ENCODE results near the gene TBC1D5. TPM values are rescaled to one million over a fixed set of nuclear protein-coding genes. Genes with fewer than 3 reads are reported as not detected.
A peak's percentile ranks its signal among the peaks of the same experiment; 100 is the strongest.

Gene TBC1D5
- total RNA-seq, 1 experiment from 2014 or later: 26.1 TPM

DNA sequence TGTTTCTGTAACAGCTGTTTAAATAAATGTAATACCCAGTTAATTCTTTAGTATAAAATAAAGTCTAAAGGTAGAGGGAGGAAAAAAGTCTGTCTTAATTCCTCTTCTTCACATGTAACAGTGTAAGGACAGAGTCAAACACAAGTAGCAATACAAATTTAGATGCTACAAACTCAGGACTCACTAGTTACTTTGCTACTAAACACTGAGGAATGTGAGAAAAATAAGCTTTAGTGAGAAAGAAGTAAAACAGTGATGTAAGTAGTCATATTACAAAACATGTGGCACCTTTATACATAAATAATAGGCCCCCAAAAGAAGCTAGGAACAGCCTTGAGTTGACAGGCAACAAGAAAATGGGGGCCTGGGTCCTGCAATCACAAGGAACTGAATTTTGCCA, 113.0 kb downstream of the TBC1D5 start (continued):
- TF ChIP-seq, protein P1, sequence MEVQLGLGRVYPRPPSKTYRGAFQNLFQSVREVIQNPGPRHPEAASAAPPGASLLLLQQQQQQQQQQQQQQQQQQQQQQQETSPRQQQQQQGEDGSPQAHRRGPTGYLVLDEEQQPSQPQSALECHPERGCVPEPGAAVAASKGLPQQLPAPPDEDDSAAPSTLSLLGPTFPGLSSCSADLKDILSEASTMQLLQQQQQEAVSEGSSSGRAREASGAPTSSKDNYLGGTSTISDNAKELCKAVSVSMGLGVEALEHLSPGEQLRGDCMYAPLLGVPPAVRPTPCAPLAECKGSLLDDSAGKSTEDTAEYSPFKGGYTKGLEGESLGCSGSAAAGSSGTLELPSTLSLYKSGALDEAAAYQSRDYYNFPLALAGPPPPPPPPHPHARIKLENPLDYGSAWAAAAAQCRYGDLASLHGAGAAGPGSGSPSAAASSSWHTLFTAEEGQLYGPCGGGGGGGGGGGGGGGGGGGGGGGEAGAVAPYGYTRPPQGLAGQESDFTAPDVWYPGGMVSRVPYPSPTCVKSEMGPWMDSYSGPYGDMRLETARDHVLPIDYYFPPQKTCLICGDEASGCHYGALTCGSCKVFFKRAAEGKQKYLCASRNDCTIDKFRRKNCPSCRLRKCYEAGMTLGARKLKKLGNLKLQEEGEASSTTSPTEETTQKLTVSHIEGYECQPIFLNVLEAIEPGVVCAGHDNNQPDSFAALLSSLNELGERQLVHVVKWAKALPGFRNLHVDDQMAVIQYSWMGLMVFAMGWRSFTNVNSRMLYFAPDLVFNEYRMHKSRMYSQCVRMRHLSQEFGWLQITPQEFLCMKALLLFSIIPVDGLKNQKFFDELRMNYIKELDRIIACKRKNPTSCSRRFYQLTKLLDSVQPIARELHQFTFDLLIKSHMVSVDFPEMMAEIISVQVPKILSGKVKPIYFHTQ (CRISPR knock-in tag; IDR thresholded peaks at IDR 0.05): no peak
- TF ChIP-seq, protein P2, sequence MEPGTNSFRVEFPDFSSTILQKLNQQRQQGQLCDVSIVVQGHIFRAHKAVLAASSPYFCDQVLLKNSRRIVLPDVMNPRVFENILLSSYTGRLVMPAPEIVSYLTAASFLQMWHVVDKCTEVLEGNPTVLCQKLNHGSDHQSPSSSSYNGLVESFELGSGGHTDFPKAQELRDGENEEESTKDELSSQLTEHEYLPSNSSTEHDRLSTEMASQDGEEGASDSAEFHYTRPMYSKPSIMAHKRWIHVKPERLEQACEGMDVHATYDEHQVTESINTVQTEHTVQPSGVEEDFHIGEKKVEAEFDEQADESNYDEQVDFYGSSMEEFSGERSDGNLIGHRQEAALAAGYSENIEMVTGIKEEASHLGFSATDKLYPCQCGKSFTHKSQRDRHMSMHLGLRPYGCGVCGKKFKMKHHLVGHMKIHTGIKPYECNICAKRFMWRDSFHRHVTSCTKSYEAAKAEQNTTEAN (CRISPR knock-in tag; IDR thresholded peaks at IDR 0.05): no peak
- TF ChIP-seq, protein P3, sequence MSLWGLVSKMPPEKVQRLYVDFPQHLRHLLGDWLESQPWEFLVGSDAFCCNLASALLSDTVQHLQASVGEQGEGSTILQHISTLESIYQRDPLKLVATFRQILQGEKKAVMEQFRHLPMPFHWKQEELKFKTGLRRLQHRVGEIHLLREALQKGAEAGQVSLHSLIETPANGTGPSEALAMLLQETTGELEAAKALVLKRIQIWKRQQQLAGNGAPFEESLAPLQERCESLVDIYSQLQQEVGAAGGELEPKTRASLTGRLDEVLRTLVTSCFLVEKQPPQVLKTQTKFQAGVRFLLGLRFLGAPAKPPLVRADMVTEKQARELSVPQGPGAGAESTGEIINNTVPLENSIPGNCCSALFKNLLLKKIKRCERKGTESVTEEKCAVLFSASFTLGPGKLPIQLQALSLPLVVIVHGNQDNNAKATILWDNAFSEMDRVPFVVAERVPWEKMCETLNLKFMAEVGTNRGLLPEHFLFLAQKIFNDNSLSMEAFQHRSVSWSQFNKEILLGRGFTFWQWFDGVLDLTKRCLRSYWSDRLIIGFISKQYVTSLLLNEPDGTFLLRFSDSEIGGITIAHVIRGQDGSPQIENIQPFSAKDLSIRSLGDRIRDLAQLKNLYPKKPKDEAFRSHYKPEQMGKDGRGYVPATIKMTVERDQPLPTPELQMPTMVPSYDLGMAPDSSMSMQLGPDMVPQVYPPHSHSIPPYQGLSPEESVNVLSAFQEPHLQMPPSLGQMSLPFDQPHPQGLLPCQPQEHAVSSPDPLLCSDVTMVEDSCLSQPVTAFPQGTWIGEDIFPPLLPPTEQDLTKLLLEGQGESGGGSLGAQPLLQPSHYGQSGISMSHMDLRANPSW (CRISPR knock-in tag; conservative IDR thresholded peaks at IDR 0.05; ENCODE audit: low read depth): no peak
- no peak for TF ChIP-seq NFATC4 (CRISPR knock-in tag; IDR thresholded peaks at IDR 0.05)
- no peak for TF ChIP-seq ZNF121 (CRISPR knock-in tag; IDR thresholded peaks at IDR 0.05)
- no peak for TF ChIP-seq SMAD3 (CRISPR knock-in tag; IDR thresholded peaks at IDR 0.05; ENCODE audit: borderline replicate concordance)
- TF ChIP-seq, protein P4, sequence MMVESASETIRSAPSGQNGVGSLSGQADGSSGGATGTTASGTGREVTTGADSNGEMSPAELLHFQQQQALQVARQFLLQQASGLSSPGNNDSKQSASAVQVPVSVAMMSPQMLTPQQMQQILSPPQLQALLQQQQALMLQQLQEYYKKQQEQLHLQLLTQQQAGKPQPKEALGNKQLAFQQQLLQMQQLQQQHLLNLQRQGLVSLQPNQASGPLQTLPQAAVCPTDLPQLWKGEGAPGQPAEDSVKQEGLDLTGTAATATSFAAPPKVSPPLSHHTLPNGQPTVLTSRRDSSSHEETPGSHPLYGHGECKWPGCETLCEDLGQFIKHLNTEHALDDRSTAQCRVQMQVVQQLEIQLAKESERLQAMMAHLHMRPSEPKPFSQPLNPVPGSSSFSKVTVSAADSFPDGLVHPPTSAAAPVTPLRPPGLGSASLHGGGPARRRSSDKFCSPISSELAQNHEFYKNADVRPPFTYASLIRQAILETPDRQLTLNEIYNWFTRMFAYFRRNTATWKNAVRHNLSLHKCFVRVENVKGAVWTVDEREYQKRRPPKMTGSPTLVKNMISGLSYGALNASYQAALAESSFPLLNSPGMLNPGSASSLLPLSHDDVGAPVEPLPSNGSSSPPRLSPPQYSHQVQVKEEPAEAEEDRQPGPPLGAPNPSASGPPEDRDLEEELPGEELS (CRISPR knock-in tag; IDR thresholded peaks at IDR 0.05): no peak

DNA sequence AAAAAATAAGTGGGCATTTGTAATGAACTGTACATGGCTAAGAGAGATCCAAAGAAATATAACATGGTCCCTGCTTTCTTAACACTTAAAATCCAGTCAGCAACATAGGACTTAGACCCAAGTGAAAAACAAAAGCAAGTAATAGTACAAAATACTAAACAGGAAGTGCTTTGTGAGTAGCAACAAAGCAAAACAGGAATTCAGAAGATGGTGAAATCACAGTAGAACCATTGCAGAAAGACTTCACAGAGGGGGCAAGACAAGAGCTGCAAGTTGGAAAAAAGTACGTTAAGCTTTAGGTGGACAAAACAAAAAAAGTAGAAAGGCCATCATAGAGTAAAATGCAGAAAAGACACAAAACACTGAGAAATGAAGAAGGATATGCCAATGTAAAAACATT, 116.0 kb downstream of the TBC1D5 start:
- peaks cover 50% of the 10 kb centered on the region for H3K4me1 Mint-ChIP-seq
- no peaks in the 10 kb centered on the region for H3K27me3 Mint-ChIP-seq (ENCODE audit: low read depth)
- no peak for DNase-seq (ENCODE audit: low spot score)
- no peaks in the 10 kb centered on the region for H3K36me3 Mint-ChIP-seq
- TF ChIP-seq, protein P5, sequence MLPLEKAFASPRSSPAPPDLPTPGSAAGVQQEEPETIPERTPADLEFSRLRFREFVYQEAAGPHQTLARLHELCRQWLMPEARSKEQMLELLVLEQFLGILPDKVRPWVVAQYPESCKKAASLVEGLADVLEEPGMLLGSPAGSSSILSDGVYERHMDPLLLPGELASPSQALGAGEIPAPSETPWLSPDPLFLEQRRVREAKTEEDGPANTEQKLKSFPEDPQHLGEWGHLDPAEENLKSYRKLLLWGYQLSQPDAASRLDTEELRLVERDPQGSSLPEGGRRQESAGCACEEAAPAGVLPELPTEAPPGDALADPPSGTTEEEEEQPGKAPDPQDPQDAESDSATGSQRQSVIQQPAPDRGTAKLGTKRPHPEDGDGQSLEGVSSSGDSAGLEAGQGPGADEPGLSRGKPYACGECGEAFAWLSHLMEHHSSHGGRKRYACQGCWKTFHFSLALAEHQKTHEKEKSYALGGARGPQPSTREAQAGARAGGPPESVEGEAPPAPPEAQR (CRISPR knock-in tag; IDR thresholded peaks at IDR 0.05): no peak
- no peak for TF ChIP-seq TCF7 (CRISPR knock-in tag; IDR thresholded peaks at IDR 0.05; ENCODE audit: low read depth)
- no peak for TF ChIP-seq JAZF1 (CRISPR knock-in tag; IDR thresholded peaks at IDR 0.05)
- TF ChIP-seq, protein P6, sequence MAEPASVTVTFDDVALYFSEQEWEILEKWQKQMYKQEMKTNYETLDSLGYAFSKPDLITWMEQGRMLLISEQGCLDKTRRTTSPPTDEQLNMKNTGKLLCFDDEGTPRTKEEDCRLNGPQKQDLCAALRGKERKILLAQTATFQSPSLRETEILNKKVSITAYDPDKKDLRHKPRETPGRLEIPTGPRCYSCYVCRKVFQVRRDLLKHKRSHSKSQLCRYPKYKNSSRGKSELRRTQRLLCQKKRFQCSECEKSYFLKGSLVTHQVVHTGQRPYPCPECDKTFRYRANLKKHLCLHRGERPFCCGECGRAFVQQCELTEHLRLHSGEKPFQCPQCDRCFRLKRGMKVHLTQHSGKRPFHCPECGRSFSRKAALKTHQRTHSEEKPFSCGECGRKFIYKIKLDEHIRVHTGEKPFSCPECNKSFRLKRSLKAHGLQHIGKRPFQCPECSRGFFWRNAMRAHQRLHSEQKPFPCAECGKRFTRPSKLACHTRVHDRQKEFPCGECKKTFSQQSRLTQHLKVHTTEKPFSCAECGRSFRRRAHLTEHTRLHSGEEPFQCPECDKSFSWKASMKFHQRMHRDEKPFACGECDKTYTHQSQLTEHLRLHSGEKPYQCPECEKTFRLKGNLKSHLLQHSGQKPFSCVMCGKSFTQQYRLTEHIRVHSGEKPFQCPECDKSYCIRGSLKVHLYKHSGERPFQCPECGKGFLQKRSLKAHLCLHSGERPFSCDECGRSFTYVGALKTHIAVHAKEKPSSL (CRISPR knock-in tag; conservative IDR thresholded peaks at IDR 0.05): no peak
- TF ChIP-seq PRRX2 (CRISPR knock-in tag; IDR thresholded peaks at IDR 0.05): no peak
- no peak for TF ChIP-seq TEAD1 (CRISPR knock-in tag; IDR thresholded peaks at IDR 0.05)
- TF ChIP-seq, protein P7, sequence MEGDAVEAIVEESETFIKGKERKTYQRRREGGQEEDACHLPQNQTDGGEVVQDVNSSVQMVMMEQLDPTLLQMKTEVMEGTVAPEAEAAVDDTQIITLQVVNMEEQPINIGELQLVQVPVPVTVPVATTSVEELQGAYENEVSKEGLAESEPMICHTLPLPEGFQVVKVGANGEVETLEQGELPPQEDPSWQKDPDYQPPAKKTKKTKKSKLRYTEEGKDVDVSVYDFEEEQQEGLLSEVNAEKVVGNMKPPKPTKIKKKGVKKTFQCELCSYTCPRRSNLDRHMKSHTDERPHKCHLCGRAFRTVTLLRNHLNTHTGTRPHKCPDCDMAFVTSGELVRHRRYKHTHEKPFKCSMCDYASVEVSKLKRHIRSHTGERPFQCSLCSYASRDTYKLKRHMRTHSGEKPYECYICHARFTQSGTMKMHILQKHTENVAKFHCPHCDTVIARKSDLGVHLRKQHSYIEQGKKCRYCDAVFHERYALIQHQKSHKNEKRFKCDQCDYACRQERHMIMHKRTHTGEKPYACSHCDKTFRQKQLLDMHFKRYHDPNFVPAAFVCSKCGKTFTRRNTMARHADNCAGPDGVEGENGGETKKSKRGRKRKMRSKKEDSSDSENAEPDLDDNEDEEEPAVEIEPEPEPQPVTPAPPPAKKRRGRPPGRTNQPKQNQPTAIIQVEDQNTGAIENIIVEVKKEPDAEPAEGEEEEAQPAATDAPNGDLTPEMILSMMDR (IDR thresholded peaks at IDR 0.05): no peak
- TF ChIP-seq FOXK1 (CRISPR knock-in tag; IDR thresholded peaks at IDR 0.05): no peak
- no peak for TF ChIP-seq ZNF416 (CRISPR knock-in tag; IDR thresholded peaks at IDR 0.05)
- TF ChIP-seq CBFB (CRISPR knock-in tag; IDR thresholded peaks at IDR 0.05; ENCODE audit: low read depth): no peak
- TF ChIP-seq, protein P8, sequence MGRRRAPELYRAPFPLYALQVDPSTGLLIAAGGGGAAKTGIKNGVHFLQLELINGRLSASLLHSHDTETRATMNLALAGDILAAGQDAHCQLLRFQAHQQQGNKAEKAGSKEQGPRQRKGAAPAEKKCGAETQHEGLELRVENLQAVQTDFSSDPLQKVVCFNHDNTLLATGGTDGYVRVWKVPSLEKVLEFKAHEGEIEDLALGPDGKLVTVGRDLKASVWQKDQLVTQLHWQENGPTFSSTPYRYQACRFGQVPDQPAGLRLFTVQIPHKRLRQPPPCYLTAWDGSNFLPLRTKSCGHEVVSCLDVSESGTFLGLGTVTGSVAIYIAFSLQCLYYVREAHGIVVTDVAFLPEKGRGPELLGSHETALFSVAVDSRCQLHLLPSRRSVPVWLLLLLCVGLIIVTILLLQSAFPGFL (CRISPR knock-in tag; IDR thresholded peaks at IDR 0.05; ENCODE audit: borderline replicate concordance): no peak
- TF ChIP-seq JUN (CRISPR knock-in tag; IDR thresholded peaks at IDR 0.05): no peak
- no peak for TF ChIP-seq NFYB (CRISPR knock-in tag; conservative IDR thresholded peaks at IDR 0.05; ENCODE audit: low read depth)
- H3K9me3 Mint-ChIP-seq: no peaks in the 10 kb centered on the region
- ATAC-seq: no peak
- ChIA-PET POLR2A (no interaction called here), CTCF (interaction anchor here (0.6 kb wide), 1 partner anchor 19 kb away, joined by 3 read pairs; no protein-coding TSS in a partner anchor)
- H3K27ac Mint-ChIP-seq: peak overlapping the region; percentile 11
- H3K4me3 Mint-ChIP-seq: no peak overlapping the region

All from WTC11 (cell line).